GM10266 (cell line): ENCODE measurements around the gene DNAJC30.

Experiments used
- DNase-seq: peaks from one replicate; pipeline ENCODE4 v3.0.0; 2012; ENCODE audit errors: extremely low spot score
- TF ChIP-seq, protein P1 (sequence below): IDR thresholded peaks from 2 replicates; pipeline ENCODE4 v1.5.1; 2012; ENCODE audit warnings: mild to moderate bottlenecking, low read depth; ENCODE audit not compliant: control insufficient read depth, insufficient read depth; ENCODE audit errors: missing control alignments

DNAJC30 gene

DNA sequence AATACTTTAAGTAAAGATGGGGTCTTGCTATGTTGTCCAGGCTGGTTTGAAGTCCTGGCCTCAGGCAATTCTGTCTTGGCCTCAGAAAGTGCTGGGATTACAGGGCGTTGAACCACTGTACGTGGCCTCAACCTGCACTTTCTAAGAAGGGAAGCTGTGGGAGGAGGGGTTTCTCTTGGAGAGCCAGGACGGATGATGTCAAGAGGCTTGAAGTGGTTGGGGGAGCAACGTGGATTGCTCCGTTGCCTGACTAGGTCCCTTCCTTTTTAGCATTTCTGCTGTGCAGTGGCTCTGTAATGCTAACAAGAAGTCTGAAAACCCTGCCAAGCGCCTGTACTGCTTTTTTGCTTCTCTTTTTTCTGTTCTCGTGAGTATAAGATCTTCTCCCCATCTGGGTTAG, 7.4 kb upstream of the DNAJC30 start:
- DNase-seq: no peak
- TF ChIP-seq, protein P1, sequence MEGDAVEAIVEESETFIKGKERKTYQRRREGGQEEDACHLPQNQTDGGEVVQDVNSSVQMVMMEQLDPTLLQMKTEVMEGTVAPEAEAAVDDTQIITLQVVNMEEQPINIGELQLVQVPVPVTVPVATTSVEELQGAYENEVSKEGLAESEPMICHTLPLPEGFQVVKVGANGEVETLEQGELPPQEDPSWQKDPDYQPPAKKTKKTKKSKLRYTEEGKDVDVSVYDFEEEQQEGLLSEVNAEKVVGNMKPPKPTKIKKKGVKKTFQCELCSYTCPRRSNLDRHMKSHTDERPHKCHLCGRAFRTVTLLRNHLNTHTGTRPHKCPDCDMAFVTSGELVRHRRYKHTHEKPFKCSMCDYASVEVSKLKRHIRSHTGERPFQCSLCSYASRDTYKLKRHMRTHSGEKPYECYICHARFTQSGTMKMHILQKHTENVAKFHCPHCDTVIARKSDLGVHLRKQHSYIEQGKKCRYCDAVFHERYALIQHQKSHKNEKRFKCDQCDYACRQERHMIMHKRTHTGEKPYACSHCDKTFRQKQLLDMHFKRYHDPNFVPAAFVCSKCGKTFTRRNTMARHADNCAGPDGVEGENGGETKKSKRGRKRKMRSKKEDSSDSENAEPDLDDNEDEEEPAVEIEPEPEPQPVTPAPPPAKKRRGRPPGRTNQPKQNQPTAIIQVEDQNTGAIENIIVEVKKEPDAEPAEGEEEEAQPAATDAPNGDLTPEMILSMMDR: no peak

DNA sequence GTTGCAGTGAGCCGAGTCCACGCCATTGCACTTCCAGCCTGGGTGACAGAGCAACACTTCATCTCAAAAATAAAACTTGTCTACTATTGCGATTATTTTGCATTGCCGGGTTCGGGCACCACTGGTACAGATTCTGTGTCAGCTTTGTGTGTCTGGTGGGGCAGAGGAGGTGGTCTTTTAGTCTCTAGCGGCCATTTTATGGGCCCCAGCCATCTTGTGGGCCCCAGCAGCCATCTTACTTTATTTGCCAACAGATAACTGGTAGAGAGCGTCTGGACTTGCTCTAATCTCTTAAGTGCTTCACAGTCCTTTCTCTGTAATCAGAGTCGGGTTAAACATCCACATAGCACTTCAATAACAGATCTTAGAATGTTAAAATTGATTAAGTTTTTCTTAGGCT, 5.0 kb upstream of the DNAJC30 start:
- no peak for DNase-seq
- TF ChIP-seq, protein P1: no peak

DNA sequence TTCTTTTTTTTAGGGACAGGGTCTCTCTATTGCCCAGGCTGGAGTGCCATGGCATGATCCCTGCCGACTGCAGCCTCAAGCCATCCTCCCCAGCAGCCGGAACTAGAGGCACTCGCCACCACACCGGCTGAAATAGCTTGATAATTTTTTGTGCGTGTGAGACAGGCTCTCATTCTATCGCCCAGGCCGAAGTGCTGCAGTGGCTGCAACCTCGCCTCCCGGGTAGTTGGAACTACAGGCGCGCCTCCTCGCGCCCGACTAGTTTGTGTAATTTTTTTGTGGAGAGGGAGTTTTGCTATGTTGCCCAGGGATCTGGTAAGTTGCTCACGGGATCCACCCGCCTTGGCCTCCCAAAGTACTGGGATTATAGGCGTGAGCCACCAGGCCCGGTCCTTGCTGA, 2.1 kb upstream of the DNAJC30 start:
- TF ChIP-seq, protein P1: no peak
- no peak for DNase-seq

DNA sequence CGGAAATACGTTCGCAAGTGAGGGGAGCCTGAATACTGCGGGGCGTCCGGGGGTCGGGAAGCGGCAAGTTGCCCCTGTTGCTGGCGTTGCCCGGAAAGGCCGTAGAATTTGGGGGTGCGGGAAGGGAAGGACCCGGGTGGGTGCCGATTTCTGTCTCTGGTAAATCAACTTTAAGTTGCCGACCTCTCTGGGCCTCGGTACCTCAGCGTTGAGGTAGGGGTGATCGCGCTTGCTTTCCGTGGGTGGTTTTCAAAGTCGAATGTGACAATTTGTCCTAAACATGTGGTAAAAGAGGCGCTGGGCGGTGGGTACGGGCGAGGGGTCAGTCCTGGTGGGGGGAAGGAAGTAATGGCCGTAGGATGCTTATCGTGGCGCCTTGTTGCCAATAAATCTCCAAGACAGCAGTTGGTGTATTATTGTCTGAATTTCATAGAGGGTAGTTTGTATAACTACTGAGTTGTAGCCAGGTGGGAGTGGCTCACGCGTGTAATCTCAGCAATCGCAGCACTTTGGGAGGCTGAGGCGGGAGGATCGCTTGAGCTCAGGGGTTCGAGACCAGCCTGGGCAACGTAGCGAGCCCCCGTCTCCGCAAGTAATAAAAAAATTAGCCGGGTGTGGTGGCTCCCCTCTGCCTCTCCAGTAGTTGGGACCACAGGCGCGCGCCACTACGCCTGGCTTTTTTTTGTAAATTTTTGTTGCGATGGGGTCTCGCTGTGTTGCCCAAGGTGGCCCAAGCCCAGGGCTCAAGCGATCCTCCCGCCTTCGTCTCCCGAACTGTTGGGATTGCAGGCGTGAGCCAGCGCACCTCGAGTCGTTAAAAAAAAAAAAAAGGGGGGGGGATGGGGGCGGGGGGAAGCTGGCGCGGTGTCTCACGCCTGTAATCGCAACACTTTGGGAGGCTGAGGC, 788 bp upstream of the DNAJC30 start:
- TF ChIP-seq, protein P1: no peak
- no peak for DNase-seq

DNA sequence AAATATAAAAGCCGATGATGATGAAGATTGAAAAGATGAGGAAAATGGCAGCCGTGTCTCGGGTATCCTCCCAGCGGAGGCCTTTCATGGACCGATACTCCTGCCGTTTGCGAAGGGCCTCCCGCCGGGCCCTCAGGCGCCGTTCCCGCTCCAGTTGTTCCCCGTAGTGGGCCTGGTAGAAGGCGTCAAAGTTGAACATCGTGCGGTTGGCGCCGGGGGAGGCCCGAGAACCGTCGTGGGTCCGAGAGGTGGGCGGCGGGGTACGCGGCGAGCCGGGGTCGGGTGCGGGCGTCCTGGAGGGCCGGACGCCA, 553 bp downstream of the DNAJC30 start:
- TF ChIP-seq, protein P1: no peak
- DNase-seq: no peak

DNA sequence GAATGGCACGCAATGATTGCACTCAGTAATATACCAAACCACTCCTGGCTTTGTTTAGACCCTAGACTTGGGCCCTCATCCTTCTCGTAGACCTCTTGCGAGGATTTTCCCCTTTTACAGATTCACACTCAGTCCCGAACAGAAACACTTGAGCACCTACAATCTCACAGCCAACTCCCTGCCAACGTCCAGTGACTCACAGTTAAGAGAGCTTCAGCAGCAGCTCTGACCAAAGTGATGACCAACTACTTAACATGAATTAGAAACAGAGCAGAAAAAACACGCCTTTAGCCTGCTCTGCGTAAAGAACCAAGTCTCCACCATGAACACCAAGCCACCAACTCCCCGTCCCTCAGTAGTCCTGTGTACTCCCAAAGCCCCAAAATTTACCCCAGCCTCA, 2.2 kb downstream of the DNAJC30 start:
- TF ChIP-seq, protein P1: no peak
- no peak for DNase-seq

DNA sequence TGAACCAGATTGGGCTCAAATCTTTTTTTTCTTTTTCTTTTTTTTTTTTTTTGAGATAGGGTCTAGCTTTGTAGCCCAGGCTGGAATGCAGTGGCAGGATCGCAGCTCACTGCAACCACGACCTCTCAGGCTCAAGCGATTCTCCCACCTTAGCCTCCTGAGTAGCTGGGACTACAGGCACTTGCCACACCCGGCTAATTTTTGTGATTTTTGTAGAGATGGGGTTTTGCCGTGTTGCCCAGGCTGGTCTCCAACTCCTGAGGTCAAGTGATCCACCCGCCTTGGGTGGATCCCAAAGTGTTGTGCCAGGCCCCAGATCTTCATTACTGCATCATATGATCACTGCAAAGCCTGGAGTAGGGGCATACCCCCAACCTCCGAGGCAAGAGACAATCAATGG, 2.8 kb downstream of the DNAJC30 start:
- no peak for DNase-seq
- TF ChIP-seq, protein P1: no peak
